Activated T-cell treated with anti-CD3 and anti-CD28 coated beads for 24 hours (primary cell): ENCODE measurements around the gene RGL1.

Experiments used
- DNase-seq: peaks from one replicate; pipeline ENCODE4 v3.0.0-alpha.2; 2020; ENCODE audit warnings: low read depth

Gene RGL1

GRCh38 chr1:183821889-183822611 is 17.1 kb downstream of the RGL1 start:
- DNase-seq = no peak

- no peak for DNase-seq
These were observed 19.4 kb downstream of the RGL1 start for GRCh38 chr1:183824291-183824690.

GRCh38 chr1:183827801-183828200 is 22.9 kb downstream of the RGL1 start:
- DNase-seq = no peak

GRCh38 chr1:183830389-183830788 is 25.5 kb downstream of the RGL1 start:
- no peak for DNase-seq

GRCh38 chr1:183831311-183831710 is 26.4 kb downstream of the RGL1 start:
- no peak for DNase-seq

GRCh38 chr1:183832459-183832858 is 27.5 kb downstream of the RGL1 start:
- DNase-seq = no peak

- no peak for DNase-seq
These were observed 29.6 kb downstream of the RGL1 start for GRCh38 chr1:183834568-183834967.

- no peak for DNase-seq
These were observed 31.7 kb downstream of the RGL1 start for GRCh38 chr1:183836598-183836997.

GRCh38 chr1:183837062-183837461 is 32.1 kb downstream of the RGL1 start:
- DNase-seq = no peak

GRCh38 chr1:183838221-183838620 is 33.3 kb downstream of the RGL1 start:
- DNase-seq = no peak

- DNase-seq = no peak
These were observed 35.2 kb downstream of the RGL1 start for GRCh38 chr1:183840140-183840539.

GRCh38 chr1:183841550-183841949 is 36.6 kb downstream of the RGL1 start:
- no peak for DNase-seq

GRCh38 chr1:183841950-183842794 is 37.3 kb downstream of the RGL1 start:
- DNase-seq = no peak

- DNase-seq = no peak
These were observed 37.9 kb downstream of the RGL1 start for GRCh38 chr1:183842795-183843144.

GRCh38 chr1:183844806-183845205 is 39.9 kb downstream of the RGL1 start:
- DNase-seq = no peak

- DNase-seq = no peak
These were observed 40.8 kb downstream of the RGL1 start for GRCh38 chr1:183845681-183846080.

GRCh38 chr1:183847641-183848040 is 42.7 kb downstream of the RGL1 start:
- DNase-seq = no peak

GRCh38 chr1:183850852-183851251 is 45.9 kb downstream of the RGL1 start:
- no peak for DNase-seq

- no peak for DNase-seq
These were observed 54.2 kb downstream of the RGL1 start for GRCh38 chr1:183859119-183859518.

GRCh38 chr1:183859831-183860230 is 54.9 kb downstream of the RGL1 start:
- no peak for DNase-seq

- DNase-seq = no peak
These were observed 58.0 kb downstream of the RGL1 start for GRCh38 chr1:183862967-183863366.

GRCh38 chr1:183863852-183864251 is 58.9 kb downstream of the RGL1 start:
- DNase-seq = no peak

GRCh38 chr1:183864611-183865010 is 59.7 kb downstream of the RGL1 start:
- no peak for DNase-seq

- no peak for DNase-seq
These were observed 64.3 kb downstream of the RGL1 start for GRCh38 chr1:183869230-183869629.
